Measurements from ENCODE around the gene HOXC11.

The HOXC11 gene

DNA sequence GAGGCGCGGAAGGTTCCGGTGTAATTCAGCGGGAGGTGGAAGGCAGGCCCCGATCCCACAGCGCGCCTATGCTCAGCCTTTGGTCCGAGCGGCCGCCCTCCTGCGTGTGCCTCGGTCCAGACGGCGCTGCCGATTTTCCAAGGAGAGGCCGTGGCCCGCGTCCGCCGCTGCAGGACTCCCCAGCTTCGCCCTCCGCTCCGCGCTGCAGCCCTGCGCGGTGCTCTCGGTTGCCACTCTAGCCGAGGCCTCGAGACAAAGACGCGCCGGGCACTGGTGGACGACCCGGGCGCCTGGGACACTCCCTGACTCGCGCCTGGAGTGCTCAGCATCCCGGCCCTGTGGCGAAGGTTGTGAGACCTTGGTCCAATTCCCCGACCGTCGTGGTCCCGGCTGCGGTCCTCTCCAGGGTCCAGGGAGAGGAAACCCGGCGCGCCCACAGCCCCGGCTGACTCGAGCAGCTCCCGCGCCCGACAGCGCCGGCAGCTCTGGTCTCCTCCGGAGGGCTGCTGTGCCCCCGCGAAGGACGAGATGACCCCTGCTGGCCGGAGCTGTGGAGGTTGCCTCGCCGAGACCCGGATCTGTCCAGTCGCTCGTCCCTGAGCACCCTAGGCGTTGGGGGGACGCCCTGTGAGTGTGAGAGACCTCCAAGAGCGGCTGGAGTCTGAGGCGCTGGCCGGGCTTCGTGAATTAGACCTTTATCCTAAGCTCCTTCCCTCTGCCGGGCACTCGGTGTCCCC lies 11.7 kb upstream of the HOXC11 start:
- H3K9me3 ChIP-seq (ENCODE audit: insufficient read depth, low read depth, low read length) = no peaks in the 10 kb centered on the region
- no peak overlapping the region for H3K4me3 ChIP-seq (ENCODE audit: low read length)
- H3K9ac ChIP-seq (ENCODE audit: low read depth, low read length) = no peak overlapping the region
- no peaks in the 10 kb centered on the region for H3K36me3 ChIP-seq (ENCODE audit: insufficient read depth, low read length)
- WGBS = 7% methylated on average over 72 of the region's 72 CpGs
- no peaks in the 10 kb centered on the region for H3K4me1 ChIP-seq (ENCODE audit: insufficient read depth, low read length)
- H3K27ac ChIP-seq (ENCODE audit: low read depth, low read length) = no peak overlapping the region
- peaks cover 100% of the 10 kb centered on the region for H3K27me3 ChIP-seq (ENCODE audit: insufficient read depth, low read length)

DNA sequence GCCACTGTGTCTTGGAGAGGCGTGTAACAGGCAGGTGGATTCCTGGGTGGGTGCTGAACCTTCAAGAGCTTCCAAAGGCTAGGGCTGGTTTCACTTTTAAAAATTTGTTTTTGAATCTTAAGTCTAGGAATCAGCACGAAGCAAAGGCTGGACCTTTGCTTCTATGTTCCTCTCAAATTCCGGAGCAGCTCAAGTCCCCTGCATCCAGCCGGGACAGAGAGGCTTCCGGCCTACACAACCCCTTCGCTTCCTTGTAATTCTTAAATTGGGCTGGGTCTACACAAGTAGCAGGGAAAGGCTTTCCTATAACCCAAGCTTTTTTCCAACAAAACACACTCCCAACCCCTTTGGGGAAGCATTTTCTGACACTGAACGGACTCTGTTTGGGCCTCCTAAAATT lies 9.9 kb upstream of the HOXC11 start:
- H3K27ac ChIP-seq (ENCODE audit: low read depth, low read length) = no peak overlapping the region
- WGBS = 41% methylated on average over 7 of the region's 7 CpGs
- H3K9ac ChIP-seq (ENCODE audit: low read depth, low read length) = no peak overlapping the region
- no peak overlapping the region for H3K4me3 ChIP-seq (ENCODE audit: low read length)
- no peaks in the 10 kb centered on the region for H3K9me3 ChIP-seq (ENCODE audit: insufficient read depth, low read depth, low read length)
- no peaks in the 10 kb centered on the region for H3K36me3 ChIP-seq (ENCODE audit: insufficient read depth, low read length)
- H3K4me1 ChIP-seq (ENCODE audit: insufficient read depth, low read length) = no peaks in the 10 kb centered on the region
- peaks cover 100% of the 10 kb centered on the region for H3K27me3 ChIP-seq (ENCODE audit: insufficient read depth, low read length)

GRCh38 chr12:53963434-53964314 lies 9.3 kb upstream of the HOXC11 start:
- Histone ChIP-seq H3K4me1 (ENCODE audit: insufficient read depth, low read length) (no peaks in the 10 kb centered on the region), H3K27me3 (ENCODE audit: insufficient read depth, low read length) (peaks cover 100% of the 10 kb centered on the region), H3K9me3 (ENCODE audit: insufficient read depth, low read depth, low read length) (no peaks in the 10 kb centered on the region), H3K9ac (ENCODE audit: low read depth, low read length) (no peak overlapping the region), H3K27ac (ENCODE audit: low read depth, low read length) (no peak overlapping the region), H3K4me3 (ENCODE audit: low read length) (no peak overlapping the region), H3K36me3 (ENCODE audit: insufficient read depth, low read length) (no peaks in the 10 kb centered on the region)
- WGBS = 14% methylated on average over 38 of the region's 38 CpGs

DNA sequence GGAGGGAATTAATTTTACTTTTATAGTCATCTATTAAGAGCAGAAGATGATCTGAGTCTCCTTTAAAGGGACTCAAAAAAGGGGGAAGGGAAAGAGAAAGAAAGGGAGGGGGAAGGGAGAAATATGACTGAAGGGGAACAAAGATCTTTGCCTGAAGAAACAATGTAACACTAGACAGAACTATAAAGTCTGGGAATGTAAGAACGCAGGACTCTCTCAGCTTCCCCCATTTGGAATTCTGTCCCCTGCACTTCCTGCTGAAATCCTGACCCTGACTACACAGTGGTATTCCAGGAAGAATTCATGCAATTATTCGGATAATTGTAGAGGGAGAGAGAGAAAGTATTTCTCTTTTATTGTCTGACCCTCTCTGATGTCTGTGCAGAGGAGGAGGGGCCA lies 8.6 kb upstream of the HOXC11 start:
- Histone ChIP-seq H3K27ac (ENCODE audit: low read depth, low read length) (no peak overlapping the region), H3K36me3 (ENCODE audit: insufficient read depth, low read length) (no peaks in the 10 kb centered on the region), H3K9ac (ENCODE audit: low read depth, low read length) (no peak overlapping the region), H3K4me1 (ENCODE audit: insufficient read depth, low read length) (no peaks in the 10 kb centered on the region), H3K27me3 (ENCODE audit: insufficient read depth, low read length) (peaks cover 100% of the 10 kb centered on the region), H3K4me3 (ENCODE audit: low read length) (no peak overlapping the region), H3K9me3 (ENCODE audit: insufficient read depth, low read depth, low read length) (no peaks in the 10 kb centered on the region)
- 13% methylated on average over 2 of the region's 2 CpGs for WGBS

DNA sequence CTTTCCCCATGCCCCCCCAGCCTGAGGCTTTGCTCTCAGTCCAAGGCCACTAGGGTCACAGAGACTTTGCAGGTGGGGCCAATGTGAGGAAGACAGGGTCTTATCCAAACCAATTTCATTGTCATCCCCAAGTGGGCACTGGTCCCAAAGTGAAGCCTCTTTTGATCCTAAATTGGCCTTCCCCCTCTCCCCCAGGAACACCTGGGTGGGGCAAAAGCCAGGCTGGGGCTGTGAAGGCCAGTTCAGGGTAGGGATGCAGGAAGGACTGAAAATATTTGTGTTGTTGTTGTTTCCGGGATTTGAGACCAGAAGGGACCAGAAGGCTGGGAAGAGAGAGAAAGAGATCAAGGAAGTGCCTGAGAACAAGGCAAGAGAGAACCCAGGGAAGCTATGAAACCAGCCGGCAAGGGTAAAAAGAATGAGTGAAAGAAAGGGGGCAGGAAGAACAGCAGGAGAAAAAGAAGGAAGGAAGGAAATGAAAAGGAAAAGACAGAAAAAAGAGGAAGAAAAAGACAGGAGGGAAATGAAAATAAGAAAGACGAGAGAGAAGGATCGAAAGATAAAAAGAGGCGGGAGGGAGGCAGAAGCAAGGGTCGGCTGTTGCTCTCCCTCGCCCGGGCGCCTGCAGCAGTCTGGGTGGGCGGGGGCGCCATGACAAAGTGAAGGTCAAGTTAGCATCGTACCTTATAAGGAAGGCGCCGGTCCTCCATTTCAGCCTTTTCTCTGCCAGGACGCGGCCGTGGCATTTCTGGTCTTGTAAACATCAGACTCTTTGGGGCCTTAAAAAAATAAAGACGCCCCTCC lies 7.4 kb upstream of the HOXC11 start:
- peaks cover 100% of the 10 kb centered on the region for H3K27me3 ChIP-seq (ENCODE audit: insufficient read depth, low read length)
- no peaks in the 10 kb centered on the region for H3K36me3 ChIP-seq (ENCODE audit: insufficient read depth, low read length)
- no peak overlapping the region for H3K27ac ChIP-seq (ENCODE audit: low read depth, low read length)
- H3K4me1 ChIP-seq (ENCODE audit: insufficient read depth, low read length) = no peaks in the 10 kb centered on the region
- WGBS = 2% methylated on average over 18 of the region's 18 CpGs
- H3K4me3 ChIP-seq (ENCODE audit: low read length) = no peak overlapping the region; the same call in 1 of the 2 replicates
- H3K9ac ChIP-seq (ENCODE audit: low read depth, low read length) = no peak overlapping the region
- H3K9me3 ChIP-seq (ENCODE audit: insufficient read depth, low read depth, low read length) = no peaks in the 10 kb centered on the region

DNA sequence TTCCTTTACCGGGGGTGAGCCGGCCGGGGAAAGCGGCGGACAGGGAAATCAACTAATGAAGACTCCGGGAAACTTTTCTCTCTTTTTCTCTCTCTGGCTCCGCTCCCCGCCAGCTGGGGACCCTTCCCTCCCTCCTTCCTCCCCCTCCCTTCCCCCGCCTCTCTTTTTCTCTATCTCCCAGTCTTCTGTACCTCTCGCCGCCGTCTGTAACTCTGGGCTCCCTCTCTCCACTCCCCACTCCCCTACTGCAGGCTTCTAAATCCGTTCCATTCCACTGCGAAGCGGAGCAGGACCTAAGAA lies 6.9 kb upstream of the HOXC11 start:
- WGBS = under 1% methylated on average over 15 of the region's 15 CpGs

GRCh38 chr12:53966385-53967133 lies 6.4 kb upstream of the HOXC11 start:
- Histone ChIP-seq H3K9ac (ENCODE audit: low read depth, low read length) (no peak overlapping the region), H3K36me3 (ENCODE audit: insufficient read depth, low read length) (no peaks in the 10 kb centered on the region), H3K4me3 (ENCODE audit: low read length) (no peak overlapping the region), H3K27me3 (ENCODE audit: insufficient read depth, low read length) (peaks cover 100% of the 10 kb centered on the region), H3K27ac (ENCODE audit: low read depth, low read length) (no peak overlapping the region), H3K9me3 (ENCODE audit: insufficient read depth, low read depth, low read length) (no peaks in the 10 kb centered on the region), H3K4me1 (ENCODE audit: insufficient read depth, low read length) (no peaks in the 10 kb centered on the region)
- 4% methylated on average over 36 of the region's 36 CpGs for WGBS

More for the DNA sequence above, 6.9 kb upstream of the HOXC11 start:
- peaks cover 100% of the 10 kb centered on the region for H3K27me3 ChIP-seq (ENCODE audit: insufficient read depth, low read length)
- no peak overlapping the region for H3K9ac ChIP-seq (ENCODE audit: low read depth, low read length)
- no peak overlapping the region for H3K27ac ChIP-seq (ENCODE audit: low read depth, low read length)
- no peaks in the 10 kb centered on the region for H3K9me3 ChIP-seq (ENCODE audit: insufficient read depth, low read depth, low read length)
- H3K36me3 ChIP-seq (ENCODE audit: insufficient read depth, low read length) = no peaks in the 10 kb centered on the region
- H3K4me1 ChIP-seq (ENCODE audit: insufficient read depth, low read length) = no peaks in the 10 kb centered on the region
- H3K4me3 ChIP-seq (ENCODE audit: low read length) = no peak overlapping the region; the same call in 1 of the 2 replicates

- no peaks in the 10 kb centered on the region for H3K9me3 ChIP-seq (ENCODE audit: insufficient read depth, low read depth, low read length)
- H3K4me3 ChIP-seq (ENCODE audit: low read length) = no peak overlapping the region
- WGBS = 20% methylated on average over 5 of the region's 5 CpGs
- no peaks in the 10 kb centered on the region for H3K36me3 ChIP-seq (ENCODE audit: insufficient read depth, low read length)
- H3K27ac ChIP-seq (ENCODE audit: low read depth, low read length) = no peak overlapping the region
- H3K9ac ChIP-seq (ENCODE audit: low read depth, low read length) = no peak overlapping the region
- peaks cover 100% of the 10 kb centered on the region for H3K27me3 ChIP-seq (ENCODE audit: insufficient read depth, low read length)
- no peaks in the 10 kb centered on the region for H3K4me1 ChIP-seq (ENCODE audit: insufficient read depth, low read length)
Measured at GRCh38 chr12:53967421-53967925, 5.5 kb upstream of the HOXC11 start.

- no peak overlapping the region for H3K27ac ChIP-seq (ENCODE audit: low read depth, low read length)
- no peak overlapping the region for H3K4me3 ChIP-seq (ENCODE audit: low read length)
- peaks cover 100% of the 10 kb centered on the region for H3K27me3 ChIP-seq (ENCODE audit: insufficient read depth, low read length)
- no peaks in the 10 kb centered on the region for H3K4me1 ChIP-seq (ENCODE audit: insufficient read depth, low read length)
- 31% methylated on average over 24 of the region's 24 CpGs for WGBS
- H3K9ac ChIP-seq (ENCODE audit: low read depth, low read length) = no peak overlapping the region
- no peaks in the 10 kb centered on the region for H3K36me3 ChIP-seq (ENCODE audit: insufficient read depth, low read length)
- H3K9me3 ChIP-seq (ENCODE audit: insufficient read depth, low read depth, low read length) = no peaks in the 10 kb centered on the region
Measured at GRCh38 chr12:53968214-53969127, 4.5 kb upstream of the HOXC11 start.

Measured in HUES64 (cell line).